Measurements from ENCODE around the gene ESRRA.

GRCh38 chr11:64291752-64292459, 13.4 kb upstream of the ESRRA start:
- peak in 1 of 3 donors; percentile 6 for TF ChIP-seq POLR2AphosphoS5 (IDR thresholded peaks at IDR 0.05)
- no peak for TF ChIP-seq CTCF (IDR thresholded peaks at IDR 0.05 in 8 of 11, conservative IDR thresholded peaks at IDR 0.05 in 3 of 11)
